ENCODE data around the gene PNCK.

GRCh38 chrX:153644356-153645125, 29.1 kb downstream of the PNCK start:
- TF ChIP-seq, protein P1, sequence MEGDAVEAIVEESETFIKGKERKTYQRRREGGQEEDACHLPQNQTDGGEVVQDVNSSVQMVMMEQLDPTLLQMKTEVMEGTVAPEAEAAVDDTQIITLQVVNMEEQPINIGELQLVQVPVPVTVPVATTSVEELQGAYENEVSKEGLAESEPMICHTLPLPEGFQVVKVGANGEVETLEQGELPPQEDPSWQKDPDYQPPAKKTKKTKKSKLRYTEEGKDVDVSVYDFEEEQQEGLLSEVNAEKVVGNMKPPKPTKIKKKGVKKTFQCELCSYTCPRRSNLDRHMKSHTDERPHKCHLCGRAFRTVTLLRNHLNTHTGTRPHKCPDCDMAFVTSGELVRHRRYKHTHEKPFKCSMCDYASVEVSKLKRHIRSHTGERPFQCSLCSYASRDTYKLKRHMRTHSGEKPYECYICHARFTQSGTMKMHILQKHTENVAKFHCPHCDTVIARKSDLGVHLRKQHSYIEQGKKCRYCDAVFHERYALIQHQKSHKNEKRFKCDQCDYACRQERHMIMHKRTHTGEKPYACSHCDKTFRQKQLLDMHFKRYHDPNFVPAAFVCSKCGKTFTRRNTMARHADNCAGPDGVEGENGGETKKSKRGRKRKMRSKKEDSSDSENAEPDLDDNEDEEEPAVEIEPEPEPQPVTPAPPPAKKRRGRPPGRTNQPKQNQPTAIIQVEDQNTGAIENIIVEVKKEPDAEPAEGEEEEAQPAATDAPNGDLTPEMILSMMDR (IDR thresholded peaks at IDR 0.05 in 2 of 3, conservative IDR thresholded peaks at IDR 0.05 in 1 of 3; ENCODE audit: borderline replicate concordance in 1 of 3, insufficient read depth in 1 of 3, low read depth in 2 of 3, low read length in 2 of 3): no peak
- TF ChIP-seq POLR2A (IDR thresholded peaks at IDR 0.05; ENCODE audit: borderline replicate concordance, extremely low read depth, insufficient read depth, insufficient read length): no peak
- no peak for TF ChIP-seq CBX3 (IDR thresholded peaks at IDR 0.05; ENCODE audit: low read depth)
- no peak for TF ChIP-seq ELF1 (IDR thresholded peaks at IDR 0.05; ENCODE audit: borderline replicate concordance, low read depth)
- TF ChIP-seq EZH2 (IDR thresholded peaks at IDR 0.05): no peak
